IPS-18a (cell line): ENCODE results near the gene LMF1.

Experiments
- H3K27ac ChIP-seq: one replicate; pipeline ENCODE4 v1.5.1; 2013; ENCODE audit warnings: low read length
- H3K27me3 ChIP-seq: one replicate; pipeline ENCODE4 v1.6.1; 2013; ENCODE audit warnings: mild to moderate bottlenecking, low read length; ENCODE audit not compliant: control insufficient read depth, insufficient read depth
- H3K36me3 ChIP-seq: one replicate; pipeline ENCODE4 v1.6.1; 2013; ENCODE audit warnings: low read depth, low read length; ENCODE audit not compliant: control insufficient read depth
- H3K4me1 ChIP-seq: one replicate; pipeline ENCODE4 v1.6.1; 2013; ENCODE audit warnings: low read depth, low read length; ENCODE audit not compliant: control insufficient read depth
- H3K4me3 ChIP-seq: one replicate; pipeline ENCODE4 v1.5.1; 2013; ENCODE audit warnings: low read length
- H3K9ac ChIP-seq: one replicate; pipeline ENCODE4 v1.6.1; 2013; ENCODE audit warnings: mild to moderate bottlenecking, low read length, moderate library complexity
- H3K9me3 ChIP-seq: one replicate; pipeline ENCODE4 v1.6.1; 2013; ENCODE audit warnings: low read depth, low read length; ENCODE audit not compliant: control insufficient read depth

The LMF1 gene

DNA sequence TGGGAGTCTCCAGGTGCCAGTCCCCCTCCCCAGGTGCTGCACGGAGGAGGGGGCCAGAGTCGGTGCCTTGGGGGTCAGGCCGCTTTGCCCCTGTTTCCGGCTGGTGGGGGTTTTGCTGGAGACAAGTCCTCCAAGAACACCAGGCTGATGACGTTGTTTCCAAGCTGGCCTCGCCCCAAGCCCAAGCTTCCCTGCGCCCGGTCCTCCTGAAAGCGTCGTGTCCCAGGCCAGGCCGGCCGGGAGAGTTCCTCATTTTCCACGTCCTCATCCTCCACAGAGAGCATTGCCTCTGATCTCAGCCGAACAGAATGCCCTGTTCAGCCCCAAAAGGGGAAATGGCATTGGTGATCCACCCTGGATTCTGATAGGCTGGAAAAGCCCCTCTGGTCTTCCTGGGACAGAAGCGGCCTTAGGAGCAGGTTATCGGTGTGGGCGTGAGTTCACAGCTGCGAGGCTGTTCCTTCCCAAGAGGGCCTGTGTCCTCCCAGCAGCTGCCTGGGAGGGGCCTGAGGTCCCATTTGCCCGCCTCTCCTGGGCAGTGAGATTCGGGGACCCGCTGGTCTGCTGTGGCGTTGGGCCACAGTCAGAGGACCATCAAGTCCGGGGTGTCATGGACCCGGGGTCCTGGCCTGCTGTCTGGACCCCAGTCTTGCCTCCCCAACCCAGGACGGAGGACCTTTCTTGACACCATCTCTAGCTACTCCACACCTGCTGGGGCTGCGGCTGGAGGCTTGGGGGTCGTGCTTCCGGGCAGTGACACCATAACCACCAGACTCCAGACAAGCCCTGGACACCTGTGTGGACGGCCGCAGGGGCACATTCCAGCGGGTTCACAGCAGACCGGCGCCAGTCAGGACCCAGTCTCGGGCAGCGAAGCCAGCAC lies 17.9 kb upstream of the LMF1 start:
- Histone ChIP-seq H3K27ac (no peak overlapping the region), H3K9ac (no peak overlapping the region), H3K4me3 (no peak overlapping the region), H3K4me1 (no peaks in the 10 kb centered on the region), H3K36me3 (no peaks in the 10 kb centered on the region), H3K27me3 (peaks cover 7% of the 10 kb centered on the region), H3K9me3 (no peaks in the 10 kb centered on the region)

DNA sequence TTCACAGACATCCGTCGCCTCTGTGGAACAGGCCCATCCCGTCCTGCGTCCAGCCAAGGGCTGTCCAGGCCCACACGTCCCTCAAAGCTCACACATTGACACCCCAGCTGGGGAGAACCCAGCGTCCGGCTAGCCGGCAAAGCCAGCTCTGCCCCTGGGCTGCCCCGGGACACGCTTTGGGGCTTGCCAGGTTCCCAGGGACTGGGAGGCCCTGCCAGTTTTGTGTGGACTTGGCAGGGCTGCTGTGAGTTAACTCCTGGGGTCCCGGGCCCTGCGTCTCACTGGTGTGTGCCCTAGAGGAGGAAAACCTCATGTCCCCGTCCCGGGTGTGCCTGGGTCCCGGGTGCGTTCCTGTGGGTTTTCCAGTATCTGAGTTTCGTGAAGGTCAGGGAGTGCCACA lies 17.1 kb upstream of the LMF1 start:
- Histone ChIP-seq H3K9me3 (no peaks in the 10 kb centered on the region), H3K27me3 (peaks cover 15% of the 10 kb centered on the region), H3K4me3 (no peak overlapping the region), H3K36me3 (no peaks in the 10 kb centered on the region), H3K4me1 (no peaks in the 10 kb centered on the region), H3K9ac (no peak overlapping the region), H3K27ac (no peak overlapping the region)

DNA sequence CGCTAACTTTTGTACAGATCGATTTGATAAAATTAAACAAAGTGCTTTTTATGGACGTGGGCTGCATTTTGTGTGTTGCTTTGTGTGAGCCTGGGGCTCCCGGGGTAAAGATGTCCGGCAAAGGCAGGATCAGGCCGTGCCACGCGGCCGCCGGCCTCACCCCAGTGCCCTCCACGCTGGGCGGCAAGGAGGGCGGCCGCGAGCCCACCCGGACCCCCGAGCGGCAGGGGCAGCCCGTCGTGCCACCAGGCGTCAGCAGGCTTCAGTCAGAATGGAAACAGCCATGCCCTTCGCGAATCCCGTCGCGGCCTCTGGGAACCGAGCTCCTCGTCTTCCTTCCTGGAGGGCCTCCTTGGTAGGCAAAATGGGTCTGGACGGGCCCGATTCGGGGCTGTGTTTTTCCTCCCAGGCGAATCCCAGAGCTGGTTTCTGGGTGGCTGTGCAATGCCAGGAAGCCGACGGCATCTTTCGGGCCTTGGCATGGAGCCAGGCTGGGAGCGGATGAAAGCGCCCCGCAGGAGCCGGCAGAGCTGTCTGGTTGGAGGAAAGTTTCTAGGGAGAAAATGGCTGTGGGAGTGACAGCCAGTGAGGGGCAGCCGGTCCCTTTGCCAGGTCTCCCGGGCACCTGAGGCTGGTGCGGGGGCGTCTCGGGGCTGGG lies 16.3 kb upstream of the LMF1 start:
- peaks cover 23% of the 10 kb centered on the region for H3K27me3 ChIP-seq
- no peaks in the 10 kb centered on the region for H3K4me1 ChIP-seq
- no peak overlapping the region for H3K9ac ChIP-seq
- H3K9me3 ChIP-seq: no peaks in the 10 kb centered on the region
- no peak overlapping the region for H3K27ac ChIP-seq
- no peak overlapping the region for H3K4me3 ChIP-seq
- no peaks in the 10 kb centered on the region for H3K36me3 ChIP-seq

DNA sequence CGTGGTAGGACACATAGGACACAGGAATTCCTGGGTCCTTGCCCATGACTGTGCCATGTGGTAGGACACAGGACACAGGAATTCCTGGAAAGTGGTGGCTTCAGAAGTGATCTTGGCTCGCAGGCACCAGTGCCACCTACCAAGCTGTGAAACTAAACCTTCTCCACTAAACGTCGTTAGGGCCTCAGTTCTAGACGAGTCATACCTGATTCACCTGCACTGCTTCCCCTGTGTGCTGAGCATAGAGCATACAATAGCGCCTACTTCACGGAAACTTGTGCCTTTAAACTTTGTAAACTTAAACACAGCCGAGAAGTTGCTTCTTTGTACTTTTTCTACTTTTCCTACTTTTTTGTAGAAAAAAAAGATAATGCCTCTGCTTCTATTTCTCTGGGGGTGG lies 15.6 kb upstream of the LMF1 start:
- no peaks in the 10 kb centered on the region for H3K36me3 ChIP-seq
- no peak overlapping the region for H3K4me3 ChIP-seq
- no peak overlapping the region for H3K27ac ChIP-seq
- H3K9ac ChIP-seq: no peak overlapping the region
- no peaks in the 10 kb centered on the region for H3K9me3 ChIP-seq
- H3K27me3 ChIP-seq: peaks cover 27% of the 10 kb centered on the region
- no peaks in the 10 kb centered on the region for H3K4me1 ChIP-seq

DNA sequence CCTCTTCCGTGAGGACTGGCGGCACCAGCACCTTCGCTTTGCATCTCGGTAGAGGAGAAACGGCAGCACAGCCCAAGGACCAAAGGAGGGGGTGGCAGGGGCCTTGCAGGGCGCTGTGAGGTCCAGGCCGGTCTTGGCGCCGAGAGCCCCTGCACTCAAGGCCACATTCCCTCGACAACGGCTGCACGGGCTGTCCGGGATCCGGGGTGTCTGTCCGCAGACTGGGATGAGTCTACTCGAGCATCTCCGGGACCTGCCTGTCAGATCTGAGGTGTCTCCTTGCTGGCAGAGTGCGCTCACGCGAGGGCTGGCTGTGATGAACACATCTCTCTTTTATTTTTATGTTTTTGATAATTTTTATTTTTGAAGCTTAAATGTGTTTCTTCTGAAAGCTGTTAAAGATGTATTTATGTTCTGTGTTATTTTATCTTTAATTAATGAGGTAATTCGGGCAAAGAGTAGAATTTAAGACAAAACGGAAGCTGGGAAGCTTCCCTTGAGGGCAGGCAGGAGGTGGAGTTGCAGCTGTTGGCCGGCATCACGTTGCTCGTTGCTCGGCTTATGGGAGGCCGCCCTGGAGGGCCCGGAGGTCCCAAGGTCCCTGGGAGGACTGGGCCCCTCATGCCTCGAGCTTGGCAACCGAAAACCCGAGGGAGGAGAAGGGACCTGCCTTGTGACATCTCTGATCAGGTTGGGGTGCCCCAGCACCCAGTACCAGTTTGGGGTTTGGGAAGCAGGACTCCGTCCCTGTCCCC lies 15.0 kb upstream of the LMF1 start:
- no peak overlapping the region for H3K9ac ChIP-seq
- no peaks in the 10 kb centered on the region for H3K36me3 ChIP-seq
- no peaks in the 10 kb centered on the region for H3K4me1 ChIP-seq
- peaks cover 27% of the 10 kb centered on the region for H3K27me3 ChIP-seq
- H3K4me3 ChIP-seq: no peak overlapping the region
- no peak overlapping the region for H3K27ac ChIP-seq
- H3K9me3 ChIP-seq: no peaks in the 10 kb centered on the region

DNA sequence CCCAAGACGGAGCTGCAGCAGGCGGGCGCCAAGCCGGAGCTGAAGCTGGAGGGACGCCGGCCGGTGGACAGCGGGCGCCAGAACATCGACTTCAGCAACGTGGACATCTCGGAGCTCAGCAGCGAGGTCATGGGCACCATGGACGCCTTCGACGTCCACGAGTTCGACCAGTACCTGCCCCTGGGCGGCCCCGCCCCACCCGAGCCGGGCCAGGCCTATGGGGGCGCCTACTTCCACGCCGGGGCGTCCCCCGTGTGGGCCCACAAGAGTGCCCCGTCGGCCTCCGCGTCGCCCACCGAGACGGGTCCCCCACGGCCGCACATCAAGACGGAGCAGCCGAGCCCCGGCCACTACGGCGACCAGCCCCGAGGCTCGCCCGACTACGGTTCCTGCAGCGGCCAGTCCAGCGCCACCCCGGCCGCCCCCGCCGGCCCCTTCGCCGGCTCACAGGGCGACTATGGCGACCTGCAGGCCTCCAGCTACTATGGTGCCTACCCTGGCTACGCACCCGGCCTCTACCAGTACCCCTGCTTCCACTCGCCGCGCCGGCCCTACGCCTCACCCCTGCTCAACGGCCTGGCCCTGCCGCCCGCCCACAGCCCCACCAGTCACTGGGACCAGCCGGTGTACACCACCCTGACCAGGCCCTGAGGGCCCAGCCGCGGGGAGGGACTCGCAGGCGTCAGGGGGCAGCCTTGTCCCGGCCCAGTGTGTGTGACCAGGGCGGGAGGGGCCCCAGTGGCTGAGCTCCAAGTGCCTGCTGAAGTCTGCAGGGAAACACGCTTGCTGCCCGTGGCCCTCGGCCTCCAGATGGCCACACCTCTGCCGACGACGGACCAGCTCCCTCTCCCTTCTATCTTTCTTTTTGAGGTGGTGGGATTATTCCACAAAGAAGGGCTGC lies 14.2 kb upstream of the LMF1 start:
- Histone ChIP-seq H3K36me3 (no peaks in the 10 kb centered on the region), H3K4me3 (no peak overlapping the region), H3K27ac (no peak overlapping the region), H3K27me3 (peaks cover 34% of the 10 kb centered on the region), H3K9ac (no peak overlapping the region), H3K9me3 (no peaks in the 10 kb centered on the region), H3K4me1 (no peaks in the 10 kb centered on the region)

DNA sequence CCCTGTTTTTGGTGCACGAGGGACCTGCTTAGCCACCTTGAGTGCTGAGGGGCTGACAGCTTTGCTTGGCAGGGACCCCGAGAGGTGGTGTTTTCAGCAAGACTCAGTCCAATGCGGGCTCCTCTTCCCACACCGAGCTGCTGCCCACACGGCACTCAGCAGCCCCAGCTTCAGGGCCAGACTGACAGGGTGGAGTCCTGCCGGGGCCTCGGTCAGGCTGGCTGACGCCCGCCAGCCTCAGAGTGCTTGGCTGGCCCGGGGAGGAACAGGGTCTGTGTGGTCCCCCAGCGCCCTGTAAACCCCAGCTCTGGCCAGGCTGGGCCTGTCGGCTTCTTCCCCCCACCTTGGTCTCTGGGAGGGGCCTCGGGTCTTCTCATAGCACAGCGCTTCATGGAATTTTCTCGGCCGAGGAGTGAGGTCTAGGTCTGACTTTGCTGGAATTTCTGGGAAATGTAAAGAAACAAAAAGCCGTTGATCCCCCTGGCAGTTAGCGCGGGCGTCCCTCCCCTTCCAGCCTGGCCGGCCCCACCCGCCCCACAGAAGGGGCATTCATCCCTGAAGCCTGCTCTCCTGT lies 13.4 kb upstream of the LMF1 start:
- H3K27ac ChIP-seq: no peak overlapping the region
- H3K9ac ChIP-seq: no peak overlapping the region
- H3K36me3 ChIP-seq: no peaks in the 10 kb centered on the region
- H3K9me3 ChIP-seq: no peaks in the 10 kb centered on the region
- no peaks in the 10 kb centered on the region for H3K4me1 ChIP-seq
- H3K4me3 ChIP-seq: no peak overlapping the region
- H3K27me3 ChIP-seq: peaks cover 42% of the 10 kb centered on the region

DNA sequence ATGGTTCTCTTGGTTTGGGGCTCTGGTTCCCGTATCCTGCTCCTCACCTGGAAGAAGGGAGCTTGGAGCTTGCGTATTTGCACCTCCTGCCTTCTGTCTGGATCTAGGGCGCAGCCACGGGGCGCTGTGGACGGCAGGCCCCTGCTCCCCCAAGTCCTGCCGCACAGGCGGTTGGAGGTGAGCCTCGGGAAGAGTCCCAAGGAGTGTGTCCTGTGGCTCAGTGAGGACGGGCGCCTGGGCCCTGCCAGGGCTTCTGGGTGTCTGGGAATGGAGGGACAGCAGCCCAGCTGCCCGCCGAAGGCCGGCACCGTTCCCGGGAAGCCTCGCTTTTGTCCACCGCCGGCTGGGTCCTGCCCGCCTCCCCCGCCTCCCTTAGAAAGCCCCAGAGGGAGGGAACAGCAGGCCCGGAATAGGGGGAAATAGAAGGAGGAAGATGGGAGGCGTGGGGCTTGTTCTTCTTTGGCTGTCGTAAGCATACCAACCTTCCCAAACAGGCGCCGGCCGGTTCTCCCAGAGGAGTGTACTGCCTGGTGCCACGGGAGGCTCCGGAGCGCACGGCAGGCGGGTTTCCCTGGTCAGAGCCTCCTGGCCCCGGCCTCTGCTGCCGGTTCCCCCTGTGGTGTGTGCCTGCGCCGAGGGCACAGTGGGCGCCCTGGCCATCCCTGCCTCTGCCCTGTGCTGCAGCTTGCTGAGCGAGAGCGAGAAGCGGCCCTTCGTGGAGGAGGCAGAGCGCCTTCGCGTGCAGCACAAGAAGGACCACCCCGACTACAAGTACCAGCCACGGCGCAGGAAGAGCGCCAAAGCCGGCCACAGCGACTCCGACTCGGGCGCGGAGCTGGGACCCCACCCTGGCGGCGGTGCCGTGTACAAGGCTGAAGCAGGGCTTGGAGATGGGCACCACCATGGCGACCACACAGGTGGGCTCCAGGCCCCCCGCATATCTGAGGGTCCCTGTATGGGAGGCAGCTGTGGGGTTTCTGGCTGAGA lies 12.6 kb upstream of the LMF1 start:
- Histone ChIP-seq H3K9ac (no peak overlapping the region), H3K4me3 (no peak overlapping the region)

DNA sequence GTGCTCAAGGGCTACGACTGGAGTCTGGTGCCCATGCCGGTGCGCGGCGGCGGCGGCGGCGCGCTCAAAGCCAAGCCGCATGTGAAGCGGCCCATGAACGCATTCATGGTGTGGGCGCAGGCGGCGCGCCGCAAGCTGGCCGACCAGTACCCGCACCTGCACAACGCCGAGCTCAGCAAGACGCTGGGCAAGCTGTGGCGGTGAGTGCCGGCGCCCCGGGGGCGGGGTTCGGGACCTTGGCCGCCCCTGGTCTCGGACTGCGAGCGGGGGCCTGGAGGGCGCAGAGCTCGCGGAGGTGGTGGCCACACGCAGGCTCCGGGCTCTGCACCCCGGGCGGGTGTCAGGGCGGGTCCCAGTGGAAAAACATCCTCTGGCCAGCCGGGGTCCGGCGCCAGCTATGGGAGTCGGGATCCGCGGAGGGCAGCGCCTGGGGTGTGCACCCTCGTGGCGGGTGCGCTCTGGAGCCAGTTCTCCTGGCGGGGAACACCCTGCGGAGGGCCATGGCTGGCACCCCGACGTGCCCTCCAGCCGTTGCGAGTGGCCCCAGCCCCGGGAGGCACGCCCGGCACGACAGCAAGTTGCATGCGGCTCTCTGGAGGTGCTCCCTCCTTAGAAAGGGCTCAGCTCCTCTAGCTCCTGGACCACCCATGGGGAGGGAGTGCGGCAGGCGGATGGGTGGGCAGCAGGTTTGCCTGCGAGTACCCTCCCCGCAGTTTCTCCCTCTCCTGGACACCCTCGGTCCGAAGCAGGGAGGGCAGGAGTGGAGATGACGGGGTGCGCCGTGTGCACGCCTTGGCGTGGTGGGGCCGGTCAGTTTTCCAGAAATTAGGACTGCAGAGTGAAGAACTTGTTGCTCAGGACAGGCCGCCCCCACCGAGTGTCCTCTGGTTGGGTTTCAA lies 11.6 kb upstream of the LMF1 start:
- Histone ChIP-seq H3K27ac (no peak overlapping the region), H3K9me3 (no peaks in the 10 kb centered on the region), H3K27me3 (peaks cover 57% of the 10 kb centered on the region), H3K4me1 (no peaks in the 10 kb centered on the region), H3K9ac (no peak overlapping the region), H3K4me3 (peak overlapping the region; percentile 46), H3K36me3 (no peaks in the 10 kb centered on the region)

More for the DNA sequence above, 12.6 kb upstream of the LMF1 start:
- Histone ChIP-seq H3K27ac (no peak overlapping the region), H3K27me3 (peaks cover 51% of the 10 kb centered on the region), H3K36me3 (no peaks in the 10 kb centered on the region), H3K4me1 (no peaks in the 10 kb centered on the region), H3K9me3 (no peaks in the 10 kb centered on the region)
